GM19025 (cell line): ENCODE data around the gene ZNF684.
"Not testable (repeated sequence)": the region's sequence is repeated elsewhere in the genome, so short reads cannot be mapped to it uniquely, and the experiment has no call there.

Experiments
- ATAC-seq: cut with Tn5 transposase; IDR thresholded peaks from one replicate; pipeline ENCODE4 v1.9.1; 2021; ENCODE audit warnings: mild to moderate bottlenecking, low read depth, moderate library complexity; ENCODE audit not compliant: unreplicated experiment

Gene ZNF684

DNA sequence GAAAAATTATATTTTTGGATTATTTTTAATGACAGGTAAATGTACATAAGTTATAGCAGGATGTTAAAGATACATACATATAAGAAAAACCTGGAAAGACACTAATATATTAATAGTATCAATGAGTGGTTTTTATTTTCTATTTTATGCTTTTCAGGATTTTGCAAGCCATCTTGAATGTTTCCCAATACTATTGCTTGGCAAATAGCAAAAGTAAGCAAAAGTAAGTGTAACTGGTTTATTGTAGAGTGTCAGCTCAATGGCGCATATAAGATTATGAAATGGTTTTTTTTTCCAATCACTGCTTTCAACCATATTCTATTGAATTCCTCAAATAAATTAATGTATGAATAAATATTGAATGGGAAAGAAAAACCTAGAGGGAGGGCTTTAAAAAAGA lies 36.4 kb downstream of the ZNF684 start:
- ATAC-seq, result no peak

DNA sequence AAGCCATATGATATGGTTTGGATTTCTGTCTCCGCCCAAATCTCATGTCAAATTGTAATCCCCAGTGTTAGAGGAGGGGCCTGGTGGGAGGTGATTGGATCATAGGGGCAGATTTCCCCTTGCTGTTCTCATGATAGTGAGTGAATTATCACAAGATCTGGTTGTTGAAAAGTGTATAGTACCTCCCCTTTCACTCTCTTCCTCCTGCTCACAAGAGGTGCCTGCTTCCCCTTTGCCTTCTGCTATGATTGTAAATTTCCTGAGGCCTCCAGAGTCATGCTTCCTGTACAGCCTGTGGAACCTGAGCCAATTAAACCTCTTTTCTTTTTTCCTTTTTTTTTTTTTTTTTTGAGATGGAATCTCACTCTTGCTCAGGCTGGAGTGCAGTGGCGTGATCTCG lies 43.4 kb downstream of the ZNF684 start:
- not testable (repeated sequence) for ATAC-seq

DNA sequence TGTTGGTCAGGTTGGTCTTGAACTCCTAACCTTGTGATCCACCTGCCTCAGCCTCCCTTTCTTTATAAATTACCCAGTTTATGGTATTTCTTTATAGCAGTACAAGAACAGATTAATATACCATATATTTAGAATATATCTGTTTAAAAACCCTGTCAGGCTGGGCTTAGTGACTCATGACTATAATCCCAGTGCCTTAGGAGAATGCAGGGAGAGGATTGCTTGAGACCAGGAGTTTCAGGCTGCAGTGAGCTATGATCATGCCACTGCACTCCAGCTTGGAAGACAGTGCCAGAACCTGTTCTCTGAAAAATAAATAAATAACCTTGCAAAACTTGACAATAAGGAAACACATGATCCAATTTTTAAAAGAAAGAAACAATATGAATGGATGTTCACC lies 43.9 kb downstream of the ZNF684 start:
- no peak for ATAC-seq

DNA sequence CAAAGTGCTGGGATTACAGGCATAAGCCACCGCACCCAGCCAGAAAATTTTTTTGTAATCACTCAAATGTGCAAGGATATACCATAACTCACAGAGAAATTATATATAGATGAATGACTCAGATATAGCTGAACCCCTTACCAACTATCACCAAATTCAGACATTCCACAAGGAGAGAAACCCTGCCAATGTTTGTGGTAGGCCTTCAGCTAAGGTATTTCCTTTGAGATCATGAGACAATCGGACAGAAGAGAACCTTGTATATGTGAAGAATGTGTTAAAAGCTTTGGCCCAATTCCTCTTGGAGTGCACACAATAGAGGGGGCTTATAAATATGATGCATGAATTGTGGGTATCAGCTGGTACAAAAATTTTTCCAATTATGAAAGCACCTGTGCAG lies 50.7 kb downstream of the ZNF684 start:
- no peak for ATAC-seq

DNA sequence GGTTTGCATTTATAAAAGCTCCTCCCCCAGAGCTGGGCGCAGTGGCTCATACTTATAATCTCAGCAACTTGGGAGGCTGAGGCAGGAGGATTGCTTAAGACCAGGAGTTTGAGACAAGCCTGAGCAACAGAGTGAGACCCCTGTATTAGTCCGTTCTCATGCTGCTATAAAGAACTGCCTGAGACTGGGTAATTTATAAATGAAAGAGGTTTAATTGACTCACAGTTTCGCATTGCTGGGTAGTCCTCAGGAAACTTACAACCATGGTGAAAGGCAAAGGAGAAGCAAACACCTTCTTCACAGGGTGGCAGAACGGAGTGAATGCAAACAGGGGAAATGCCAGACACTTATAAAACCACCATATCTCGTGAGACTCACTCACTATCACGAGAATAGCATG lies 52.5 kb downstream of the ZNF684 start:
- no peak for ATAC-seq

DNA sequence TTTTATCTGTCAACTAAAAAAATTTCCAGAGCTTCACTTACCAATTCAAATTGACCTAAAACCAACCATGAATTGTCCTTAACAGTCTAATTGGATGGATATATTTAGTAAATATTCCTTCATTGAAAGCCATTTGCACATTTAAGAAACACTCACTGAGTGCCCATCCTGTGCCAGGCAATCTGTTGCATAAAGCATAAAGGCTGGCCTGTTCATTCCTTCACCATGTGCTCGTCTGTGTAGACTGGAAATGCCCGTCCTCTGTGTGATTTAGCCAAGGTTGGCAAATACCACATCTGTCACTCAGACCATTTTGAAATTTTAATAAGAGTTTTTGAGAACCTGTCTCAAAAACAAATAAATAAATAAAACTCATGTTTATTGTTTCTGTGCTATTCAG lies 57.1 kb downstream of the ZNF684 start:
- ATAC-seq, result no peak

DNA sequence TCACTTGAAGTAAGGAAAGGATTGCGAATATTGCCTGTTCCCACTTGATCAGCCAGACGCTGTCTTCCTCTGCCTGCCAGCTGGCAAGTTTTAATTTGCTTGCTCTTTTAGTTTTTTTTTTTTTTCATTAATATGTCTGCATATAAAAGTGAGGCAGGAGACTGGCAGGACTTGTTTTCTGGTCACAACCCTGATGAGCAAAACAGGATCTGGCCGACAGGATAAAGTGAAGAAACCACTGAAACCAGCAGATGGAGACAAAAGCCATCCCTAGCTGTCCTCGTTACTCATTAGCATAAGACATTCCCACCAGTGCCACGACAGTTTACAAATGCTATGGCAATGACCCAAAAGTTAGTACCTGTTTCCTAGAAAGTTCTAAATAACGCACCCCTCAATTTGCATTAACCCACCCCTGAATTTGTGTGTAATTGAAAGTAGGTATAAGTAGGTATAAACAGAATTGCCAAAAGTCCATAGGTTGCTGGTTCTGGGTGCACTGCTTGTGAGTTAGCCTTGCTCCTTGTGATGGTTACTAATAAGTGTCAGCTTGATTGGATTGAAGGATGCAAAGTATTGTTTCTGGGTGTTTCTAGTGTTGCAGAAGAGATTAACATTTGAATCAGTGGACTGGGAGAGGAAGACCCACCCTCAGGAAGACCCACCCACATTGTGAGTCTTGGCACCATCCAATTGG lies 60.8 kb downstream of the ZNF684 start:
- no peak for ATAC-seq

DNA sequence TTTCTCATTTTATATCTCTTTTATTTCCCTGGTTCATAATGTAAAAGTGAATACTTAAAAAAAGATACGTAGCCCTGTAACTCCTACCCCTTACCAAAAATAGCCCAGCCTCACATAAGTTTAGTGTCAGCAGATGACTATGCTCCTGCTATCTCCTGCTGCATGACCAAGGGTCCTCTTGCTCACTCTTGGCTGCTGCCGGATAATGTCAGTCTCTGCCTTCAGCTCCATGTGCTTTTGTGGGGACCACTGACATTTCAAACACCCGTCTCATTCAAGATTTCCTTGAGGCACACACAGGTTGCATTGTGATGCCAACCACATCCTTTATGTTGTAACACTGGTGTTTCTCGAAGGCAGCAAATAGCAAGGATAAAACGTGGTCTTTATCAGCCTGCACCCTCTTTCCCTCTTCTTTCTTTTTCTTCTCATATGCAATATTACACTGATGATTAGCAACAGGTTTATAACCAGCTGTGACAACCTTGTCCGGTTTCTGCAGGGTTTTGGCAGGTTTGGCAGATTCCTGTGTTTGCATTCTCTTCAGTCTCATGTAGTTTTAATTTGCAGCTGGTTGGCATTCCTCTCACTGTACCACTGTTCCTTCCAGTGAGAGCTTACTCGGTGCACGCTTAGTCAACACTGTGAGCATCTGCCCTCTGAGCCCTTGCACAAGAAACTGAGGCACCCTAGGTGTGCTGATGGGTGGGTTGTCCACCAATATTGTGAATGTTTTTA lies 62.2 kb downstream of the ZNF684 start:
- ATAC-seq, result no peak

DNA sequence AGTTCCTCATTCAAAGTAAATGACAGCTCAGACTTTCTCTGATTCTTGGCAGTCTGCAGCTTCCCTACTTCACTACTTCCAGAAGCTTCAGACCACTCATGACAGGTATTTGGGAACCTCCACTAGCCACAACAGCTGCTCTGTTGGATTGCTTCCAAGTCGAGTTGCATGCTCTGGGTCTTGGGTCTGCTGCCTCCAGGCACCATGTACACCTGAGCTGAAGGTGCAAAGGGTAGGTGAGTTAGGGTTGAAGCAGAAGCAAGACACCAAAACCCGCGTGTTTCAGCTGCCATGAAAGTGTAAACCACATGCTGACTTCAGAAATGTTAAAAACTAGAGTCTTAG lies 62.7 kb downstream of the ZNF684 start:
- no peak for ATAC-seq

DNA sequence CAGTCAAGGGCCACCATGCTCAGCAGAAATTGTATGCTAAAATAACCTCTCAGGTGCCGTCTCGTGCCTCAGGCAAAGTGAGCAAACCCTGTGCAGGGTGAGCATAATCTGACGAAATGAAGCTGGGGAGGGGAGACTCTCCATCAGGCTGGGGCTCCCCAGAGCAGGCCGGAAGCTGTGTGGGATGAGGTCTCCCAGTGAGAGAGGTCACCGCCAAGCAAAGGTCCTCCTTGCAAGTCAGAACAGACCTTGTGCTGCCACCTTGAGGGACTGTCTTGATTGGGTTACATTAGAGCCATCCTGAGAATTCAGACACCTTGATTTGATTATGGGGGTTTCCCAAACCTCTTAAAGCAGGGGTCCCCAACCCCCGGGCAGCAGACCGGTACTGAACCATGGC lies 64.2 kb downstream of the ZNF684 start:
- ATAC-seq, result no peak
